ENCODE measurements around the gene ABCC4.
"Not testable (repeated sequence)": the region's sequence is repeated elsewhere in the genome, so short reads cannot be mapped to it uniquely, and the experiment has no call there.

ABCC4 gene

GRCh38 chr13:95298971-95299621, 2.2 kb downstream of the ABCC4 start:
- DNase-seq (ENCODE audit: low spot score): no peak

- DNase-seq (ENCODE audit: low spot score): no peak
These were observed 2.9 kb downstream of the ABCC4 start for GRCh38 chr13:95298169-95298965.

DNA sequence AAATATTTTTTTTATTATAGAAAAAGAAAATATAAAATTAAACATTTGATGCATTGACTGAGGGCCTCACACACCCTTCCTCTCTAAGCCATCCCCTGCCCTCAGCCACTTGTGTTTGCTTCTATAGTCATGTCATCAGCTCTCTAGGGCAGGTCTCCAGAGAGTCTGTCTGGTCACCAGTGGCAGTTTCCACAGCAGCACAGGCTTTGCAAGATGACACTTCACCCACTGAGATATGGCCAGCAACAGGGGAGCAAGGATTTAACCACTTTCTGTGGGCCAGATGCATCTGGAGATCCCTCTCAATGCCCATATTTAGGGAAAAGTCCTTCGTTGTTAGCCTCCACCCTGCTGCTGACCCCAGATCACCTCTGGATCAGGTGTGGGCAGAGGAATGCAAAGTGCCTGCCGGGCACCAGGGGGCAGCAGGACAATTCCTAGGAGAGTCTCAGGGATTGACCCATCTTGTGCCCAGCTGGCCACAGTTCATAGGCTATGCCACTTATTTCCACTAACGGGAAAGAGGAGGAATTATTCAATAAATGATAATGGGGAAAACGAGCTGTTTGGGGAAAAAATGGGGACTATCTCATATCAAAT, 4.8 kb downstream of the ABCC4 start:
- no peak for DNase-seq (ENCODE audit: low spot score)

GRCh38 chr13:95295026-95295425, 6.2 kb downstream of the ABCC4 start:
- DNase-seq (ENCODE audit: low spot score): no peak

DNA sequence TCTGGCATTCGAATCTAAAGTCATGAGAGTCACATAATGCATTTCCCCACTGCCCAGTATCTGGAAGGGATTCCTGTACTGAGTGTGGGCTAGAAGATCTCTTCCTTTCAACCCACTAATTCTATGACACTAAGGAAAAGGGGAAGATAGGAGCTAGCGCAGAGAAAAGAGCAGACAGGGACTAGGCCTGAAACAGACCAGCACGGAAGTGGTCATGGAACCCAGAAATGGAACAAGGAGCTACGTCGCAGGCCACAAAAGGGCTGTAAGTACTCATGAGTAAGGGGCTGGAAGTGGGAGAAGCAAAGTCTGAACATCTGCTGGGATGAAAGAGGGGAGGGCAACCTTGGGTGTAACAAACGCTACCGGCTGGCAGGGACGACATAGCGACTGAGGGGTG, 8.6 kb downstream of the ABCC4 start:
- peak; percentile 52 for DNase-seq (ENCODE audit: low spot score)

DNA sequence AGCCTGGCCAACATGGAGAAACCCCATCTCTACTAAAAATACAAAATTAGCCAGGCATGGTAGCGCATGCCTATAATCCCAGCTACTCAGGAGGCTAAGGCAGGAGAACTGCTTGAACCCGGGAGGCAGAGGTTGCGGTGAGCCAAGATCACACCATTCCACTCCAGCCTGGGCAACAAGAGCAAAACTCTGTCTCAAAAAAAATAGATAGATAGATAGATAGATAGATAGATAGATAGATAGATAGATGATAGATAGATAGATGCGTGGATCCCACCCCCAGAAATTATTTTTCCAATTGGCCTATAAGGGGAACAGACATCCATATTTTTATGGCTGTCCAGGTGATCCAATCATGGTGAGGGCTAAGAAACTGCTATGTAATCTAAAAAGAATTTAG, 11.3 kb downstream of the ABCC4 start:
- not testable (repeated sequence) for DNase-seq (ENCODE audit: low spot score)

GRCh38 chr13:95289020-95289444, 12.2 kb downstream of the ABCC4 start:
- no peak for DNase-seq (ENCODE audit: low spot score)

GRCh38 chr13:95284436-95284835, 16.8 kb downstream of the ABCC4 start:
- DNase-seq (ENCODE audit: low spot score): no peak

DNA sequence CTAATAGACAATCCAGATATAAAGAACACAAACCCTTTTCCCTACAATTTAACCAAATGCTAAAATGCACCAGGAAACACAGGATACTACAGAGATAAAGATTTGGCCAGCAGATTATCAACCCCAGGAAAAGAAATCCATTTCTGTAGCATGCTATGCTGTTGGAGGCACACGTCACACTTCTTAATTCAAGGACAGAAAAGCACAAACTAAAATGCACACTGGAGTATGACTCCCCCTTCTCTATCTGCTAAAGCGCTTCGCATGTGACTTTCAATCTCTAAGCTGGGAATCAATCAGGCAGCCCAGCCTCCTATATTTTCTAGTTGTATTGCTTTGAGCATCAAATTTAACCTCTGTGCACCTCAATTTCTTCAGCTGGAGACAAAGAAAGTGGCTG, 22.2 kb downstream of the ABCC4 start:
- no peak for DNase-seq (ENCODE audit: low spot score)

DNA sequence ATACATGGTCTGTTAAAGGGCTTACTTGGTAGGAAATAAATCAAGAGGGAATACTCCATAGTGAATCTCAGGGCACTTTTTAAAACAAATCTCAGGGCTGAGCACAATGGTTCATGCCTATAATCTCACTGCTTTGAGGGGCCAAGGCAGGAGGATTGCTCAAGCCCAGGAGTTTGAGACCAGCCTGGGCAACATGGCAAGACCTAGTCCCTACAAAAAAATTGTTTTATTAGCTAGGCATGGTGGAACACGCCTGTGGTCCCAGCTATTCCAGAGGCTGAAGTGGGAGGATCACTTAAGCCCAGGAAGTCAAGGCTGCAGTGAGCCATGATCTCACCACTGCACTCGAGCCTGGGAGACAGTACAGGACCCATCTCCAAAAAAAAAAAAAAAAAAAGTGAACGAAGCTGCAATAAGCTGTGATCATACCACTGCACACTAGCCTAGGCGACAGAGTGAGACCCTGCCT, 25.2 kb downstream of the ABCC4 start:
- no peak for DNase-seq (ENCODE audit: low spot score)

- DNase-seq (ENCODE audit: low spot score): no peak
These were observed 25.8 kb downstream of the ABCC4 start for GRCh38 chr13:95275322-95276036.

GRCh38 chr13:95273592-95274132, 27.6 kb downstream of the ABCC4 start:
- DNase-seq (ENCODE audit: low spot score): not testable (repeated sequence)

GRCh38 chr13:95272076-95272475, 29.2 kb downstream of the ABCC4 start:
- not testable (repeated sequence) for DNase-seq (ENCODE audit: low spot score)

- DNase-seq (ENCODE audit: low spot score): no peak
These were observed 31.5 kb downstream of the ABCC4 start for GRCh38 chr13:95269756-95270155.

DNA sequence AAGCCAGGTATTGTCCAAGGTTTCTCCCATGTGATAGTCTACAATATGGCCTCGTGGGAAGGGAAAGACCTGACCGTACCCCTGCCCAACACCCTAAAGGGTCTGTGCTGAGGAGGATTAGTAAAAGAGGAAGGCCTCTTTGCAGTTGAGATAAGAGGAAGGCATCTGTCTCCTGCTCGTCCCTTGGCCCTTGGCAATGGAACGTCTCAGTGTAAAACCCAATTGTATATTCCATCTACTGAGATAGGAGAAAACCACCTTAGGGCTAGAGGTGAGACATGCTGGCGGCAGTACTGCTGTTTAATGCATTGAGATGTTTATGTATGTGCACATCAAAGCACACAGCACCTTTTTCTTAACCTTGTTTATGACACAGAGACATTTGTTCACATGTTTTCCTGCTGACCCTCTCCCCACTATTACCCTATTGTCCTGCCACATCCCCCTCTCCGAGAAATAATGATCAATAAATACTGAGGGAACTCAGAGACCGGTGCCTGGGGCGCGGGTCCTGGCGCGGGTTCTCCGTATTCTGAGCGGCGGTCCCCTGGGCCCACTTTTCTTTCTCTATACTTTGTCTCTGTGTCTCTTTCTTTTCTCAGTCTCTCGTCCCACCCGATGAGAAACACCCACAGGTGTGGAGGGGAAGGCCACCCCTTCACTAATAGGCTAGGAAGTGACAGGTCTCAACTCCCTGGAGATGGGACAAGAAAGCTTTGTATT, 32.7 kb downstream of the ABCC4 start:
- not testable (repeated sequence) for DNase-seq (ENCODE audit: low spot score)

DNA sequence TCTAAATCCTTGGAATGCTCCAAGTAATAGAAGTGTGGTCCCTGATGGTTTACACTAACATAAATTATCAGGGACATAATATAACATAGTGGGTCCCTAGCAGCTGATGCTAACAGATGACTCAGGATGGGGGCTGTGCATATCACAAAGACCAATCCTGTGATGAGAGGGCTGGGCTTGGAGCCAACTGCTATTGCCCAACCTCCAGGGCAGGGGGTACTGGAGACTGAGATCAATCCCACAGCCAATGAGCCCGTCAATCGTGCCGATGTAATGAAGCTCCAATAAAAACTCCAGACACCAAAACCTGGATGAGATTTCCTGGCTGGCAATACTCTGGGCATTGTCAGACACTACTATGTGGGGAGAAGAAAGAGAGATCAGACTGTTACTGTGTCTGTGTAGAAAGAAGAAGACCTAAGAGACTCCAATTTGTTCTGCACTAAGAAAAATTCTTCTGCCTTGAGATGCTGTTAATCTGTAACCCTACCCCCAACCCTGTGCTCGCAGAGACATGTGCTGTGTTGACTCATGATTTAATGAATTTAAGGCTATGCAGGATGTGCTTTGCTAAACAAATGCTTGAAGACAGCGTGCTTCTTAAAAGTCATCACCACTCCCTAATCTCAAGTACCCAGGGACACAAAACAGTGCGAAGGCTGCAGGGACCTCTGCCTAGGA, 33.4 kb downstream of the ABCC4 start:
- no peak for DNase-seq (ENCODE audit: low spot score)

DNA sequence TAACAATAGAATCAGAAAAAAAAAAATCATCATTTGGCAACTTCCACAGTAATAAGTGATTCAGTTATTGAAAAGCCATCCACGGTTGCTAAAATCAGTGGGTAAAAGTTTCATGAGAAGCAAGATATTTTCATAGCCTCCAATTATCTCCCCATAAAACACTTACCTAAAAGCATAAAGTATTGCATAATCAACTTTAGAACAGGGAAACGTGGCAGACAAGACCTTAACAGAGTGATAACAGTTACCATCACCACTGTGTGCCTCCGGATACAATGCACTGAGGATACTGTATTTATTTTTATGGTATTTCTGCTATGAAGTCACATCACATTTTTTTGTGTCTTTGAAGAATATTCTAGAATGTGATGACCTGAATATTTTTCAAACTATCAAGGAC, 37.0 kb downstream of the ABCC4 start:
- DNase-seq (ENCODE audit: low spot score): no peak

DNA sequence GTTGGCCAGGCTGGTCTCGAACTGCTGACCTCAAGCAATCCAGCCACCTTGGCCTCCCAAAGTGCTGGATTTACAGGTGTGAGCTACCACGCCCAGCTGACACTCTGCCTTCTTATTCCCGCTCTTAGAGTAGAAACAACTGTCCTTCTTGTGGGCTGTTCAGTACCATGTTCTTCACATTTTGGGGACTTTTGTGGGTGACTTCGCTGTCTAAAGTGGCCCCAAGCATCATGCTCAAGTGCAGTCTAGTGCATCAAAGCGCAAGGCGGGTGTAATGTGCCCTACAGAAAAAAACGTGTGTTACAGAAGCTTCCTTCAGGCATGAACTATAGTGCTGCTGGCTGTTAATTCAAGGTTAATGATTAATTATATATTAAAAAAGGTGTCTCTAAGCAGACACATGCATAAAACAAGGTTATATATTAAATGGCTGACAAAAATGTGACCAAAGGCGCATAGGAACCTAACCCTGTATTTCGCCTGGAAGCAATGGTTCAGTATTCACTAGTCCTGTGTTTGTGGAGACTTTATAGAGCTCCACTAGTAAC, 38.3 kb downstream of the ABCC4 start:
- DNase-seq (ENCODE audit: low spot score): no peak

DNA sequence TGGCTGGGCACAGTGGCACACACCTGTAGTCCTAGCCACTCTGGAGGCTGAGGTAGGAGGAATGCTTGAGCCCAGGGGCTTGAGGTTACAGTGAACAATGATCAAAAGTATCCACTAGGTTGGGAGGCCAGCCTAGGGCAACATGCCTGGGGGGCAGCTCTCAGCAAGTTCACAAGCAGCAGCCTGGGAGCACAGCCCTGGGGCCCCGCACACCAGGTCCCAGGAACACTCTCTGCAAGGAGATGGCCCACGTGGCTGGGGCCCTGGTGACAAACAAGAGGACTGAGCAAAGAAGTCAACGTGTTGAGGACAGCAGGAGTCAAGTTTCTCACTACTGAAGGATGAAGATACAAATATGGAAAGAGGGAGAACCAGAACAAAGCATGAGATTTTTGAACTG, 39.3 kb downstream of the ABCC4 start:
- no peak for DNase-seq (ENCODE audit: low spot score)

GRCh38 chr13:95260031-95260525, 41.2 kb downstream of the ABCC4 start:
- no peak for DNase-seq (ENCODE audit: low spot score)
